B cell (primary cell): ENCODE results near the gene CLP1.

Source experiments
- CTCF ChIP-seq: fragments of 200-600 bp; IDR thresholded peaks from one replicate; pipeline ENCODE4 v1.8.0; 2022; ENCODE audit warnings: antibody characterized with exemption, mild to moderate bottlenecking
- EZH2 ChIP-seq: IDR thresholded peaks from 2 replicates; pipeline ENCODE4 v1.6.1; 2012; ENCODE audit warnings: borderline replicate concordance, low read depth, mild to moderate bottlenecking, moderate library complexity, low read length; ENCODE audit not compliant: insufficient read depth, poor library complexity, severe bottlenecking

- peak; percentile 40 for TF ChIP-seq CTCF
- TF ChIP-seq EZH2: no peak
Observed at GRCh38 chr11:57662893-57663292, 5.3 kb downstream of the CLP1 start.
